Mesothelial cell of epicardium (in vitro differentiated cells): Measurements from ENCODE around the gene GSN. TPM values are rescaled to one million over a fixed set of nuclear protein-coding genes. Genes with fewer than 3 reads are reported as not detected.

Source experiments
- DNase-seq, 2 experiments: peaks; one replicate each; pipeline ENCODE4 v3.0.0; 2021; ENCODE audit warnings: low spot score in 2 of 2; ENCODE audit not compliant: unreplicated experiment in 2 of 2
- H3K27ac Mint-ChIP-seq: 2 replicates; pipeline ENCODE4 v1.8.0; 2021; ENCODE audit warnings: mixed read lengths
- H3K27me3 Mint-ChIP-seq: 2 replicates; pipeline ENCODE4 v1.8.0; 2021; ENCODE audit warnings: low read depth, mixed read lengths
- H3K36me3 Mint-ChIP-seq: 2 replicates; pipeline ENCODE4 v1.8.0; 2021; ENCODE audit warnings: mixed read lengths
- H3K4me1 Mint-ChIP-seq: 2 replicates; pipeline ENCODE4 v1.8.0; 2021; ENCODE audit warnings: mixed read lengths
- H3K4me3 Mint-ChIP-seq: 2 replicates; pipeline ENCODE4 v1.8.0; 2021; ENCODE audit warnings: mild to moderate bottlenecking, moderate library complexity, mixed read lengths
- H3K9me3 Mint-ChIP-seq: 2 replicates; pipeline ENCODE4 v1.8.0; 2021; ENCODE audit warnings: mixed read lengths
- CTCF ChIP-seq: fragments of 200-600 bp; sonication (generic); IDR thresholded peaks from one replicate; pipeline ENCODE4 v1.5.0; 2021; ENCODE audit warnings: antibody characterized with exemption; ENCODE audit not compliant: unreplicated experiment
- total RNA-seq: library from RNA; stranded (reverse); gene quantifications from 3 replicates; pipeline ENCODE4 v1.2.1, GENCODE V29; 2021

The GSN gene
- total RNA-seq, 1 donor from 2014 or later: 114 TPM

- Mint-ChIP-seq H3K4me1 (peaks cover 43% of the 10 kb centered on the region), H3K27me3 (no peaks in the 10 kb centered on the region)
Measured at GRCh38 chr9:121360601-121361374, 92.8 kb downstream of the GSN start.

GRCh38 chr9:121362813-121363621 is 95.1 kb downstream of the GSN start:
- H3K27ac Mint-ChIP-seq: peak overlapping the region; percentile 88

More at GRCh38 chr9:121360601-121361374, 92.8 kb downstream of the GSN start:
- no peak overlapping the region for H3K4me3 Mint-ChIP-seq
- no peak for TF ChIP-seq CTCF
- H3K27ac Mint-ChIP-seq: peak overlapping the region; percentile 30
- no peaks in the 10 kb centered on the region for H3K36me3 Mint-ChIP-seq
- DNase-seq: no peak
- H3K9me3 Mint-ChIP-seq: no peaks in the 10 kb centered on the region

GRCh38 chr9:121363622-121363961 is 95.6 kb downstream of the GSN start:
- no peak for DNase-seq
- TF ChIP-seq CTCF: no peak
- Mint-ChIP-seq H3K36me3 (no peaks in the 10 kb centered on the region), H3K27me3 (no peaks in the 10 kb centered on the region), H3K9me3 (no peaks in the 10 kb centered on the region), H3K4me1 (peaks cover 58% of the 10 kb centered on the region), H3K4me3 (no peak overlapping the region), H3K27ac (no peak overlapping the region)

More at GRCh38 chr9:121362813-121363621, 95.1 kb downstream of the GSN start:
- Mint-ChIP-seq H3K27me3 (no peaks in the 10 kb centered on the region), H3K36me3 (no peaks in the 10 kb centered on the region), H3K4me1 (peaks cover 54% of the 10 kb centered on the region), H3K9me3 (no peaks in the 10 kb centered on the region), H3K4me3 (no peak overlapping the region)
- no peak for DNase-seq
- no peak for TF ChIP-seq CTCF

GRCh38 chr9:121364077-121364476 is 96.1 kb downstream of the GSN start:
- Mint-ChIP-seq H3K9me3 (no peaks in the 10 kb centered on the region), H3K4me3 (no peak overlapping the region)
- no peak for TF ChIP-seq CTCF

GRCh38 chr9:121364886-121365285 is 96.9 kb downstream of the GSN start:
- no peak for DNase-seq
- Mint-ChIP-seq H3K9me3 (no peaks in the 10 kb centered on the region), H3K27me3 (no peaks in the 10 kb centered on the region), H3K4me1 (peaks cover 70% of the 10 kb centered on the region), H3K4me3 (no peak overlapping the region), H3K36me3 (no peaks in the 10 kb centered on the region), H3K27ac (peak overlapping the region; percentile 48)
- no peak for TF ChIP-seq CTCF

More at GRCh38 chr9:121364077-121364476, 96.1 kb downstream of the GSN start:
- Mint-ChIP-seq H3K36me3 (no peaks in the 10 kb centered on the region), H3K27me3 (no peaks in the 10 kb centered on the region), H3K27ac (peak overlapping the region; percentile 23), H3K4me1 (peaks cover 62% of the 10 kb centered on the region)
- no peak for DNase-seq
